Fibroblast of the conjunctiva (primary cell): ENCODE measurements around the gene GUCY1A2.
A peak's percentile ranks its signal among the peaks of the same experiment; 100 is the strongest.

Source experiments
- DNase-seq: peaks from one replicate; pipeline ENCODE4 v3.0.0-alpha.2; 2010; ENCODE audit warnings: low read depth

Gene GUCY1A2

GRCh38 chr11:106644824-106645223 lies 373.5 kb downstream of the GUCY1A2 start:
- no peak for DNase-seq

DNA sequence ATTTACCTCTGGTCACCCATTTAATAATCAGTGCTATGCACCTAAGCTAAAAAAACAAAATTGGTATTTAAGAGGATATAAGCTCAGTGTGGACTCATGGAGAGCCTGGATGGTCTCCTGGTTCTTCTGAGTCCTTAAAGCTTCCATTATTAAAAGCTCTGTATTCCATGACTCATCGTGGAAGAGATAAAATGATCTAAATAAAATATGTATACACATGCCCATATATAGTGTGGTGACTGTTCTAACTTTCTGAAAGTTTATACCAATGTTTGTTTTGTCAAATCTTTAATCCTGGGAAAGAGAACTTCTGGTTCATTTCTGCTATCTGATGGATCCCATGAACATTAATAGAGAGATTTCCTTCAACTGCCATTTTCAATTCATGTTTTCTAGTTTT lies 375.9 kb downstream of the GUCY1A2 start:
- peak; percentile 1 for DNase-seq

DNA sequence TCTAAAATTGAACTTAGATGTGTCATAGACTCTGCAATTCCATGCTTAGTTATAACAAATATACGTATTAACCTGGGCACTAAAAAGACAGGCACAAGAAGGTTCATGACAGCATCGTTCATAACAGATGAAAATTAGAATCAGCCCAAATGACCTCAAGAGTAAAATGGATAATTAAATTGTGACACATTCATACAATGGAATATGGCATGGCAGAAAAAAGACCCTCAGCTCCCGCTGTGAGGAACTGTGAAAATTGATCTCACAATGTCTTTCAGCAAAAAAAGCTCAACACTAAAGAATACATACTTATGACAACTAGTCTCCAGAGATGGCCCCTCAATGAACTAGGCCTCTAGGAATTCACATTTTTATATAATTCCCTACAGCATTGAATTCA lies 386.0 kb downstream of the GUCY1A2 start:
- no peak for DNase-seq

DNA sequence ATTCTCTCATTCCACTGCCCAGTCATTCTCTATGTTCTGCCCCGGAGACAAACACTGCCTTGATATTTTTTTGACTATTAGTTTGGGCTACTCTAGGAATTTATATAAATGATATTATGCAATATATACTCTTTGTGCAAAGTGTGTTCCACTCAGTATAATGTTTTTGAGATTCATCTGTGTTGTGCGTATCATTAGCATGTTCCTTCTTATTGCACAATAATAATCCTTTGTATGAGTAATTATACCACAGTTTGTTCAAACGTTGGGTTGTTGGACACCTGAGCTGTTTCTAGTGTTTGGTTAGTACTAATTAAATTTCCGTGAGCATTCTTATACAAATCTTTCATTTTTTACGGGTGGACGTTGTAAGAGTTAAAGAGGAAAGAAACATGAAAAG lies 390.6 kb downstream of the GUCY1A2 start:
- no peak for DNase-seq

DNA sequence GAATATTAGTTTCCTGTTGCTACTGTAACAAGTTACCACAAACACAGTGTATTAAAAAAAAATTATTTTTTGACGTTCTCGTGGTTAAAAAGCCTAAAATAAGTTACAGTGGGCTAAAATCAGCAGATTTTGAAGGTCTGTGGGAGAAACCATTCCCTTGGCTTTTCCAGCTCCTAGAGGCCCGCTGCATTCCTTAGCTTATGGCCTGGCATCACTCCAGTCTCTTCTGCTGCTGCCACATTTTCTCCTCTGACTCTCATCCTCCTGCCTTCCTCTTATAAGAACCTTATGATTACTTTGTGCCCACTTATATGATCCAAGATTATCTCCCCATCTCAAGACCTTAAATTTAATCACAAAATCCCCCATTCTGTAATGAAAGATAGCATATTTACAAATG lies 392.7 kb downstream of the GUCY1A2 start:
- DNase-seq = no peak

GRCh38 chr11:106624377-106624776 lies 393.9 kb downstream of the GUCY1A2 start:
- DNase-seq = no peak
